Neural progenitor cell (in vitro differentiated cells): ENCODE results near the gene TMEM121B. TPM values are rescaled to one million over a fixed set of nuclear protein-coding genes. Genes with fewer than 3 reads are reported as not detected.

ENCODE experiments used
- DNase-seq: peaks from one replicate; pipeline ENCODE4 v3.0.0-alpha.2; 2016; ENCODE audit warnings: low spot score
- H2AFZ ChIP-seq: fragments of 200-600 bp; sonication (generic); replicated peaks from 2 replicates; pipeline ENCODE4 v1.6.1; 2016; ENCODE audit warnings: antibody characterized with exemption
- H3F3A ChIP-seq: fragments of 200-600 bp; sonication (generic); 2 replicates; pipeline ENCODE4 v1.6.1; 2016; ENCODE audit warnings: antibody characterized with exemption, low read depth
- H3K27ac ChIP-seq: fragments of 200-600 bp; sonication (generic); 2 replicates; pipeline ENCODE4 v1.5.1; 2016; ENCODE audit warnings: mild to moderate bottlenecking
- H3K27me3 ChIP-seq: fragments of 200-600 bp; sonication (generic); 2 replicates; pipeline ENCODE4 v1.6.1; 2016; ENCODE audit warnings: mild to moderate bottlenecking, moderate library complexity
- H3K36me3 ChIP-seq: fragments of 200-600 bp; sonication (generic); 2 replicates; pipeline ENCODE4 v1.5.1; 2016
- H3K4me1 ChIP-seq: fragments of 200-600 bp; sonication (generic); 2 replicates; pipeline ENCODE4 v1.6.1; 2016; ENCODE audit warnings: mixed run types
- H3K4me2 ChIP-seq: fragments of 200-600 bp; sonication (generic); 2 replicates; pipeline ENCODE4 v1.6.1; 2016
- H3K4me3 ChIP-seq: fragments of 200-600 bp; sonication (generic); 2 replicates; pipeline ENCODE4 v1.5.1; 2016
- H3K79me2 ChIP-seq: fragments of 200-600 bp; sonication (generic); 2 replicates; pipeline ENCODE4 v1.6.1; 2016; ENCODE audit warnings: low read depth
- H3K9ac ChIP-seq: fragments of 200-600 bp; sonication (generic); 2 replicates; pipeline ENCODE4 v1.6.1; 2016
- H3K9me3 ChIP-seq: fragments of 200-600 bp; sonication (generic); 2 replicates; pipeline ENCODE4 v1.5.1; 2016; ENCODE audit warnings: low read depth
- H4K20me1 ChIP-seq: fragments of 200-600 bp; sonication (generic); 2 replicates; pipeline ENCODE4 v1.6.1; 2016; ENCODE audit warnings: low read depth
- H3K27ac Mint-ChIP-seq: 3 replicates; pipeline ENCODE4 v1.8.0; 2021; ENCODE audit warnings: mixed read lengths
- H3K27me3 Mint-ChIP-seq: 2 replicates; pipeline ENCODE4 v1.8.0; 2022; ENCODE audit warnings: low read depth, mild to moderate bottlenecking, inconsistent platforms, moderate library complexity, mixed read lengths; ENCODE audit not compliant: insufficient read depth
- H3K36me3 Mint-ChIP-seq: 3 replicates; pipeline ENCODE4 v1.8.0; 2021; ENCODE audit warnings: mixed read lengths
- H3K4me1 Mint-ChIP-seq: 3 replicates; pipeline ENCODE4 v1.8.0; 2021; ENCODE audit warnings: mixed read lengths
- H3K4me3 Mint-ChIP-seq: 3 replicates; pipeline ENCODE4 v1.8.0; 2021; ENCODE audit warnings: mild to moderate bottlenecking, moderate library complexity, mixed read lengths
- H3K9me3 Mint-ChIP-seq: 3 replicates; pipeline ENCODE4 v1.8.0; 2020; ENCODE audit warnings: mixed read lengths
- CTCF ChIP-seq: fragments of 200-600 bp; sonication (generic); IDR thresholded peaks from 2 replicates; pipeline ENCODE4 v1.5.1; 2017; ENCODE audit warnings: antibody characterized with exemption, mild to moderate bottlenecking
- EZH2 ChIP-seq: fragments of 200-600 bp; sonication (generic); IDR thresholded peaks from 2 replicates; pipeline ENCODE4 v1.6.1; 2017; ENCODE audit warnings: antibody characterized with exemption, mild to moderate bottlenecking, moderate library complexity
- EZH2phosphoT487 ChIP-seq: fragments of 200-600 bp; sonication (generic); IDR thresholded peaks from 2 replicates; pipeline ENCODE4 v1.6.1; 2017; ENCODE audit warnings: antibody characterized with exemption
- total RNA-seq: library from RNA; depleted of rRNA; stranded (reverse); fragments of >200 nt; gene quantifications from 2 replicates; pipeline ENCODE4 v1.2.3, GENCODE V29; 2015; ENCODE audit warnings: low replicate concordance

TMEM121B gene
- total RNA-seq, 1 donor from 2014 or later: 2.8 TPM

- Mint-ChIP-seq H3K4me3 (no peak overlapping the region), H3K4me1 (peaks cover 12% of the 10 kb centered on the region), H3K27me3 (peaks cover 7% of the 10 kb centered on the region), H3K36me3 (no peaks in the 10 kb centered on the region), H3K9me3 (no peaks in the 10 kb centered on the region), H3K27ac (no peak overlapping the region)
- no peaks in the 10 kb centered on the region for H3K36me3 ChIP-seq
- peaks cover 10% of the 10 kb centered on the region for H3K4me1 ChIP-seq
- H3K4me3 ChIP-seq: no peak overlapping the region
- H3K4me2 ChIP-seq: no peak overlapping the region
- no peak overlapping the region for H2AFZ ChIP-seq
- H3K27ac ChIP-seq: no peak overlapping the region
- DNase-seq: no peak
- no peaks in the 10 kb centered on the region for H3K27me3 ChIP-seq
- H4K20me1 ChIP-seq: peaks cover 5% of the 10 kb centered on the region
- TF ChIP-seq CTCF (no peak), EZH2phosphoT487 (no peak), EZH2 (no peak)
- no peak overlapping the region for H3K9ac ChIP-seq
- H3K79me2 ChIP-seq: no peaks in the 10 kb centered on the region
- H3K9me3 ChIP-seq: no peaks in the 10 kb centered on the region
- peaks cover 8% of the 10 kb centered on the region for H3F3A ChIP-seq
Measured at GRCh38 chr22:17109113-17109865, 11.9 kb downstream of the TMEM121B start.

GRCh38 chr22:17108256-17109112 lies 12.7 kb downstream of the TMEM121B start:
- no peak overlapping the region for H3K4me3 Mint-ChIP-seq
- H3K27ac Mint-ChIP-seq: no peak overlapping the region
- no peak overlapping the region for H2AFZ ChIP-seq
- H3K9me3 Mint-ChIP-seq: no peaks in the 10 kb centered on the region
- no peak overlapping the region for H3K4me3 ChIP-seq
- no peak for DNase-seq
- H3K4me2 ChIP-seq: no peak overlapping the region
- H3K36me3 Mint-ChIP-seq: no peaks in the 10 kb centered on the region
- H3K4me1 ChIP-seq: peaks cover 10% of the 10 kb centered on the region
- peaks cover 5% of the 10 kb centered on the region for H4K20me1 ChIP-seq
- H3K27me3 Mint-ChIP-seq: peaks cover 6% of the 10 kb centered on the region
- H3K27ac ChIP-seq: no peak overlapping the region
- no peaks in the 10 kb centered on the region for H3K9me3 ChIP-seq
- no peaks in the 10 kb centered on the region for H3K79me2 ChIP-seq
- peaks cover 8% of the 10 kb centered on the region for H3F3A ChIP-seq
- no peak overlapping the region for H3K9ac ChIP-seq
- H3K27me3 ChIP-seq: no peaks in the 10 kb centered on the region
- TF ChIP-seq EZH2 (no peak), CTCF (no peak), EZH2phosphoT487 (no peak)
- H3K4me1 Mint-ChIP-seq: peaks cover 12% of the 10 kb centered on the region
- H3K36me3 ChIP-seq: no peaks in the 10 kb centered on the region

- H3F3A ChIP-seq: peaks cover 8% of the 10 kb centered on the region
- H4K20me1 ChIP-seq: peaks cover 5% of the 10 kb centered on the region
- no peaks in the 10 kb centered on the region for H3K9me3 Mint-ChIP-seq
- H3K27ac ChIP-seq: no peak overlapping the region
- H3K36me3 Mint-ChIP-seq: peaks cover under 1% of the 10 kb centered on the region
- H3K4me2 ChIP-seq: no peak overlapping the region
- TF ChIP-seq EZH2phosphoT487 (no peak), EZH2 (no peak), CTCF (no peak)
- H3K9me3 ChIP-seq: no peaks in the 10 kb centered on the region
- H3K79me2 ChIP-seq: no peaks in the 10 kb centered on the region
- DNase-seq: no peak
- no peak overlapping the region for H3K9ac ChIP-seq
- peaks cover 10% of the 10 kb centered on the region for H3K4me1 ChIP-seq
- no peak overlapping the region for H3K4me3 Mint-ChIP-seq
- peaks cover 3% of the 10 kb centered on the region for H3K27me3 Mint-ChIP-seq
- H3K4me3 ChIP-seq: no peak overlapping the region
- no peak overlapping the region for H3K27ac Mint-ChIP-seq
- no peaks in the 10 kb centered on the region for H3K36me3 ChIP-seq
- H2AFZ ChIP-seq: no peak overlapping the region
- no peaks in the 10 kb centered on the region for H3K27me3 ChIP-seq
- H3K4me1 Mint-ChIP-seq: peaks cover 5% of the 10 kb centered on the region
Measured at GRCh38 chr22:17107547-17107810, 13.7 kb downstream of the TMEM121B start.
